ENCODE data around the gene MRPL1.

DNA sequence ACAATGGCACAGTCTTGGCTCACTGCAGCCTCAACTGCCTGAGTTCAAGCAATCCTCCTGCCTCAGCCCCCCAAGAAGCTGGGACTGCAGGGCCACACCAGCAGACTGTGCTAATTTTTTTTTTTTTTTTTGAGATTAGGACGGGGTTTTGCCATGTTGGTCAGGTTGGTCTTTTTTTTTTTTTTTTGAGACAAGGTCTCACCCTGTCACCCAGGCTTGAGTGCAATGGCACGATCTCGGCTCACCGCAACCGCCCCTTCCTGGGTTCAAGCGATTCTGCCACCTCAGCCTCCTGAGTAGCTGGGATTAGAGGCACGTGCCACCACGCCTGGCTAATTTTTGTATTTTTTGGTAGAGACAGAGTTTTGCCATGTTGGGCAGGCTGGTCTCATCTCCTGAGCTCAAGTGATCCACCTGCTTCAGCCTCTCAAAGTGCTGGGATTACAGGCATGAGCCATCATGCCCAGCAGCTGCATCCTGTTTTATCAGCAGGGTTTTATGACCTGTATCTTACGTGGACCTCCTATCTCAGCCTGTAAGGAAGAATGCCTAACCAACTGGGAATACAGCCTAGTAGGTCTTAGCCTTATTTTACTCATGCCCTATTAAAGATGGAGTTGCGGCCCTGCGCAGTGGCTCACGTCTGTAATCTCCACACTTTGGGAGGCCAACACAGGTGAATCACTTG, 13.2 kb upstream of the MRPL1 start:
- TF ChIP-seq ZBTB44 (tag by site-specific recombination; IDR thresholded peaks at IDR 0.05): no peak
- TF ChIP-seq ZNF645 (tag by site-specific recombination; IDR thresholded peaks at IDR 0.05): no peak
- no peak for TF ChIP-seq ZNF266 (tag by site-specific recombination; IDR thresholded peaks at IDR 0.05; ENCODE audit: low read depth)
- TF ChIP-seq SP2 (tag by site-specific recombination; IDR thresholded peaks at IDR 0.05): no peak
- no peak for TF ChIP-seq ZNF274 (IDR thresholded peaks at IDR 0.05; ENCODE audit: low read length)
- no peak for TF ChIP-seq ZNF274 (tag by site-specific recombination; IDR thresholded peaks at IDR 0.05; ENCODE audit: borderline replicate concordance)
- TF ChIP-seq, protein P1, sequence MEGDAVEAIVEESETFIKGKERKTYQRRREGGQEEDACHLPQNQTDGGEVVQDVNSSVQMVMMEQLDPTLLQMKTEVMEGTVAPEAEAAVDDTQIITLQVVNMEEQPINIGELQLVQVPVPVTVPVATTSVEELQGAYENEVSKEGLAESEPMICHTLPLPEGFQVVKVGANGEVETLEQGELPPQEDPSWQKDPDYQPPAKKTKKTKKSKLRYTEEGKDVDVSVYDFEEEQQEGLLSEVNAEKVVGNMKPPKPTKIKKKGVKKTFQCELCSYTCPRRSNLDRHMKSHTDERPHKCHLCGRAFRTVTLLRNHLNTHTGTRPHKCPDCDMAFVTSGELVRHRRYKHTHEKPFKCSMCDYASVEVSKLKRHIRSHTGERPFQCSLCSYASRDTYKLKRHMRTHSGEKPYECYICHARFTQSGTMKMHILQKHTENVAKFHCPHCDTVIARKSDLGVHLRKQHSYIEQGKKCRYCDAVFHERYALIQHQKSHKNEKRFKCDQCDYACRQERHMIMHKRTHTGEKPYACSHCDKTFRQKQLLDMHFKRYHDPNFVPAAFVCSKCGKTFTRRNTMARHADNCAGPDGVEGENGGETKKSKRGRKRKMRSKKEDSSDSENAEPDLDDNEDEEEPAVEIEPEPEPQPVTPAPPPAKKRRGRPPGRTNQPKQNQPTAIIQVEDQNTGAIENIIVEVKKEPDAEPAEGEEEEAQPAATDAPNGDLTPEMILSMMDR (tag by site-specific recombination; IDR thresholded peaks at IDR 0.05): no peak
- TF ChIP-seq GLI4 (tag by site-specific recombination; IDR thresholded peaks at IDR 0.05): no peak
- TF ChIP-seq HOXA7 (CRISPR knock-in tag; IDR thresholded peaks at IDR 0.05; ENCODE audit: borderline replicate concordance): no peak
